Measurements from ENCODE around the gene CDK14.
A peak's percentile ranks its signal among the peaks of the same experiment; 100 is the strongest.

DNA sequence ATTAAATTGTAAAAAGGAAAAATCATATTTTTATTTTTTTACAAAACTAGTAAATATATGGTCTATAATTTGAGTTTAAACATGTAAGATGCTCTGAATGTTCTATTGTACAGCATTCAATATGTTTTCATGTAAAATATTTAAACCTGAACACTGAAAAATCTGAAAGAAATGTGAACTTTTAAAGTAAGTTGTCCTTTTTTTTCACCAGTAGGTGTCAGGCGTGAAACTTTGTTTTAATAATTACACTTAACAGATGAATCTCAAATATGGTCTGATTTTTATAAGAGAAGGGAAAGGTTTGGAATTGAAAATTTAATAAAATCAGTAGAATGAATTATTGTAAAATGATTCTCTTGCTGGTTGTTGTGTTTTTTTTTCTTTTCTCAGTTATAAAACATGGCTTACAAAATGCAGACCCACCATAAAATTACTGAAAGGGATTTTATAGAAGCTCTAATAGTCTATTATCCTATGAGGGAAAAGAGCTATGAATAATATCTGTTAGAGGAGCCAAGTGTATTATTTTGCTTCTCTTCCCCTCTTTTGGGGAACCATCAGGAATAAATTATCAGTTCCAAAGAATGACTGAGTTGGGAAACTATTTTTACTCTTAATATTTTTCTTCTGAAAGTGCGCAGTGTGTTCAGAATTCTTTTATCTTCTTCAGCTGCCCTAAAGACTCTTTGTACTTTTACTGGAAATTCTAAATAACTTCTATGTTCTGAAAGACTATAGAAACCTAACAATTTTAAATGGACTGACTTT, 450.4 kb downstream of the CDK14 start:
- TF ChIP-seq POLR2A (IDR thresholded peaks at IDR 0.05) = no peak
- TF ChIP-seq, protein P1, sequence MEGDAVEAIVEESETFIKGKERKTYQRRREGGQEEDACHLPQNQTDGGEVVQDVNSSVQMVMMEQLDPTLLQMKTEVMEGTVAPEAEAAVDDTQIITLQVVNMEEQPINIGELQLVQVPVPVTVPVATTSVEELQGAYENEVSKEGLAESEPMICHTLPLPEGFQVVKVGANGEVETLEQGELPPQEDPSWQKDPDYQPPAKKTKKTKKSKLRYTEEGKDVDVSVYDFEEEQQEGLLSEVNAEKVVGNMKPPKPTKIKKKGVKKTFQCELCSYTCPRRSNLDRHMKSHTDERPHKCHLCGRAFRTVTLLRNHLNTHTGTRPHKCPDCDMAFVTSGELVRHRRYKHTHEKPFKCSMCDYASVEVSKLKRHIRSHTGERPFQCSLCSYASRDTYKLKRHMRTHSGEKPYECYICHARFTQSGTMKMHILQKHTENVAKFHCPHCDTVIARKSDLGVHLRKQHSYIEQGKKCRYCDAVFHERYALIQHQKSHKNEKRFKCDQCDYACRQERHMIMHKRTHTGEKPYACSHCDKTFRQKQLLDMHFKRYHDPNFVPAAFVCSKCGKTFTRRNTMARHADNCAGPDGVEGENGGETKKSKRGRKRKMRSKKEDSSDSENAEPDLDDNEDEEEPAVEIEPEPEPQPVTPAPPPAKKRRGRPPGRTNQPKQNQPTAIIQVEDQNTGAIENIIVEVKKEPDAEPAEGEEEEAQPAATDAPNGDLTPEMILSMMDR (IDR thresholded peaks at IDR 0.05) = peak in 4 of 5 experiments; percentile 11 to 17 (median 14)
